Heart left ventricle (tissue), 16 donors: ENCODE results near the gene ZNF521. TPM values are rescaled to one million over a fixed set of nuclear protein-coding genes. Genes with fewer than 3 reads are reported as not detected.

Source experiments
- ATAC-seq, 4 donors: fragments of 200-7000 bp; cut with Tn5 transposase; one replicate each; pipeline ENCODE4 v1.9.1; 2020 to 2022; ENCODE audit warnings: moderate library complexity in 4 of 4, mild to moderate bottlenecking in 3 of 4, moderate number of reproducible peaks in 1 of 4
- DNase-seq, 5 donors: peaks; one replicate each; pipeline ENCODE4 v3.0.0-alpha.2; 2020
- H3K27ac ChIP-seq, 12 donors: fragments of 200-600 bp; sonication (generic) in 4 of 12; one replicate each; pipeline versions ENCODE4 v1.5.0 to v1.8.0; 2016 to 2022; ENCODE audit warnings: mild to moderate bottlenecking in 2 of 12
- H3K27me3 ChIP-seq, 9 donors: fragments of 200-600 bp; sonication (generic) in 2 of 9; one replicate each; pipeline versions ENCODE4 v1.5.1 to v1.8.0; 2016 to 2022; ENCODE audit warnings: mild to moderate bottlenecking in 3 of 9
- H3K36me3 ChIP-seq, 9 donors: fragments of 200-600 bp; sonication (generic) in 2 of 9; one replicate each; pipeline versions ENCODE4 v1.5.0 to v1.8.0; 2018 to 2022; ENCODE audit warnings: mild to moderate bottlenecking in 2 of 9
- H3K4me1 ChIP-seq, 12 donors: fragments of 200-600 bp; sonication (generic) in 4 of 12; one replicate each; pipeline versions ENCODE4 v1.5.0 to v1.8.0; 2016 to 2022; ENCODE audit warnings: mild to moderate bottlenecking in 3 of 12
- H3K4me3 ChIP-seq, 12 donors: fragments of 200-600 bp; sonication (generic) in 4 of 12; one replicate each; pipeline versions ENCODE4 v1.5.0 to v1.8.0; 2017 to 2022; ENCODE audit warnings: mild to moderate bottlenecking in 9 of 12, moderate library complexity in 4 of 12
- H3K9me3 ChIP-seq, 12 donors: fragments of 200-600 bp; sonication (generic) in 4 of 12; one replicate each; pipeline versions ENCODE4 v1.5.0 to v1.8.0; 2016 to 2022; ENCODE audit warnings: mild to moderate bottlenecking in 1 of 12
- POLR2A ChIP-seq, 2 donors: fragments of 450-650 bp; IDR thresholded peaks; one replicate each; pipeline ENCODE4 v1.6.1; 2017; ENCODE audit warnings: antibody characterized with exemption in 2 of 2, mild to moderate bottlenecking in 2 of 2, moderate library complexity in 2 of 2
- WGBS, 4 donors: extraction: QIAGEN DNeasy Blood & Tissue Kit in 2 of 4; methylation state at CpG; one replicate each; pipeline versions ENCODE4 v1.1.5 to v1.1.7; 2013 to 2018; 5-methylcytosine and 5-hydroxymethylcytosine counted together
- intact Hi-C, 10 donors: fragments of 100-400 bp; cut with DNase I; formaldehyde crosslinking; loops; one replicate each; pipeline versions ENCODE4 v1.11.1 to v1.14.2; 2022
- polyA plus RNA-seq, 2 donors: library from polyadenylated mRNA; stranded (reverse); fragments of 200-250 nt; gene quantifications; one replicate each; pipeline ENCODE4 v1.2.3, GENCODE V29; 2013
- total RNA-seq, 9 donors: library from RNA; depleted of rRNA in 2 of 9; stranded (reverse); fragments of >200 nt in 2 of 9; fragmentation: NEBNext Ultra II Directional in 3 of 9; extraction: Animal tissue kit (Norgen Biotek cat#: 25700) in 3 of 9; gene quantifications; one replicate each; pipeline versions ENCODE4 v1.1.0 to v1.2.4, GENCODE V29; 2016 to 2023
- TF ChIP-seq, protein P1 (sequence below), 12 donors: fragments of 200-600 bp; sonication (generic) in 4 of 12; IDR thresholded peaks; one replicate each; pipeline versions ENCODE4 v1.5.0 to v1.8.0; 2018 to 2022; ENCODE audit warnings: antibody characterized with exemption in 12 of 12, mild to moderate bottlenecking in 5 of 12
- donor health status: ischemic (EF 13 %, LVEDD 7.1; RV severe dilation, severe dysfunction).
- donor health status: healthy with polysubstance abuse.
- donor health status: DM: no; HTN: yes; CAD: no.
- donor health status: DM: no; HTN: no; CAD: no.
- donor health status: ischemic (EF 25% LVEDD 6.9; RV normal size, moderate dysfunction).
- donor health status: ischemic (EF 25% LVEDD 5.7; RV mildly dilated, moderate dysfunction).
- donor health status: healthy.
- donor health status: DM: yes; HTN: yes; CAD: no.
- donor health status: ischemic (EF 35%, LVEDD 5.7; RV mildly dilated, moderate dysfunction).
- donor health status: nonischemic (EF 11% LVEDD 7.7; RV severe dilation, severe dysfunction).
- donor health status: DM: yes; HTN: yes; CAD: no.
- donor health status: PGD.
- donor health status: ischemic (EF 29% LVEDD 5.4; RV normal size, mild dysfunction).
- donor health status: nonischemic (EF 23%, LVEDD 6.1; RV moderate dilation, normal function).

The ZNF521 gene
- total and polyA plus RNA-seq, 11 donors, result 1.5 to 24.4 (median 14.9) TPM

DNA sequence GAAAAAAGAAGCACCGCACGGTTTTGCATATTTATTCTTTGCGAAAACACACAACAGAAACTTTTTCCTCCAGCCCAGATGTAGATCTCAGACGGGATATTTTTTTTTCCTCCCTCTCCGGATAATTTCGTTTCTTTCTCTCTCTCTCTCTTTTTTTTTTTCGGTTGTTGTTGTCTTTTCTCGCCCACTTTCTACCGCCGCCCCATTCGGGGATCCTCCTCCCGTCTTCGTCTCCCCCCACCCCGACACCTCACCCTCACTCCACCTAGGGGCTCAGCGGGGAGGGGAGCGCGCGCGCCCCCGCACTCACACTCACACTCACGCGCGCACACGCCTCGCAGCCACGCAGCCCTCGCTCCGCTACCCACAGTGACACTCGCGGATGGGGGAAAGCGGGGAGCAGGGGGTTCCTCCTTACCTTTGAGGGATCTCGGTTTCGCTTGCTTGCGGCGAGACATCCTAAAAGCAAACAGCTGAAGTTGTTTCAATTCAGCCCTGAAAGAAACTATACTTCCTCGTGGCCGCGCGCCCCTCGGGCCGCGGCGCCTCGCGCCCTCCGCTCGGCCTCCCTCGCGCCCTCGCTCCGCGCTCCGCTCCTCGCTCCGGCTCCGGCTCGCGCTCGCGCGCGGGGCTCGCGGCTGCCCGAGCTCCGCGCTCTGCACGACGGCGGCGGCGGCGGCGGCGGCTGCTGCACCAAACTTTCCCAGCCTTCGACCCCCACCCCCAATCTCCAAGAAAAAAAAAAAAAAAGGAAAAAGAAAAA lies 1.3 kb downstream of the ZNF521 start:
- Histone ChIP-seq H3K4me1 (peaks cover 0 to 34% (median 14%) of the 10 kb centered on the region in 12 donors), H3K9me3 (no peaks in the 10 kb centered on the region), H3K36me3 (no peaks in the 10 kb centered on the region), H3K4me3 (peak overlapping the region; percentile 52 to 89 (median 78)), H3K27ac (peak overlapping the region; percentile 80 to 95 (median 91)), H3K27me3 (peaks cover 0 to 33% (median 0%) of the 10 kb centered on the region in 9 donors)
- WGBS, 4 donors, result 1% methylated on average over 76 of the region's 76 CpGs
- DNase-seq (peak; percentile 59 to 80 (median 71)), ATAC-seq (peak; percentile 30 to 66 (median 64))
- intact Hi-C loops, result loop anchor here in 8 of 10 donors (2.0 to 10.0 kb wide), 16 partner anchors 63 to 953 kb away; partner anchors contain the start of gene OSBPL1A (in 1 of the 8)
- TF ChIP-seq POLR2A (IDR thresholded peaks at IDR 0.05), result no peak
- TF ChIP-seq, protein P1, sequence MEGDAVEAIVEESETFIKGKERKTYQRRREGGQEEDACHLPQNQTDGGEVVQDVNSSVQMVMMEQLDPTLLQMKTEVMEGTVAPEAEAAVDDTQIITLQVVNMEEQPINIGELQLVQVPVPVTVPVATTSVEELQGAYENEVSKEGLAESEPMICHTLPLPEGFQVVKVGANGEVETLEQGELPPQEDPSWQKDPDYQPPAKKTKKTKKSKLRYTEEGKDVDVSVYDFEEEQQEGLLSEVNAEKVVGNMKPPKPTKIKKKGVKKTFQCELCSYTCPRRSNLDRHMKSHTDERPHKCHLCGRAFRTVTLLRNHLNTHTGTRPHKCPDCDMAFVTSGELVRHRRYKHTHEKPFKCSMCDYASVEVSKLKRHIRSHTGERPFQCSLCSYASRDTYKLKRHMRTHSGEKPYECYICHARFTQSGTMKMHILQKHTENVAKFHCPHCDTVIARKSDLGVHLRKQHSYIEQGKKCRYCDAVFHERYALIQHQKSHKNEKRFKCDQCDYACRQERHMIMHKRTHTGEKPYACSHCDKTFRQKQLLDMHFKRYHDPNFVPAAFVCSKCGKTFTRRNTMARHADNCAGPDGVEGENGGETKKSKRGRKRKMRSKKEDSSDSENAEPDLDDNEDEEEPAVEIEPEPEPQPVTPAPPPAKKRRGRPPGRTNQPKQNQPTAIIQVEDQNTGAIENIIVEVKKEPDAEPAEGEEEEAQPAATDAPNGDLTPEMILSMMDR (IDR thresholded peaks at IDR 0.05), result no peak

DNA sequence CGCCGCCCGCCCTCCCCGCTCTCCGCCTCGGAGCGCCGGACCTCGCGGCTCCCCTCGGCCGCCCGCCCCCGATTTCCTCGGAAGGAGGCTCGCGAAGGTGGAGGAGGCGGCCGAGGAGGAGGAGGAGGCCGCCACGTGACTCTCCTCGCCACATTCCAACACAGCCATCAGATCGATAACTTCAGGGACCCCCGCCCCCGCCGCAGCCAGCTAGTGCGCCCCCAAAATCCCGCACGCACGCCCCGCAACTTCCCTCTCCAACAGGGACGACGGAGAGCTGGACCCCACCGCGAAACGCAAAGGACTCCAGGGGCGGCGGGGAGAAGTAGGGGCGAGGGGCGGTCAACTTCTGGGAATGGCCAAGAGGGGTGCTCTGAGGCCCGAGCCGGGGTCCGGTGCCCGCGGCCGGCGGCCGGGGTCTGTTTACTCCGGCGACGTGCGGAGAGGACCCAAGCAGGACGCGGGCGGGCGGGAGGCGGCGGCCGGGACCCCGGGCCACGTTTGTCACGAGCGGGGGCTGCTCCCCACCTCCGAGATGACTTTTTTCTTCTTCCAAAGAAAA lies 2.0 kb downstream of the ZNF521 start:
- Histone ChIP-seq H3K4me1 (peaks cover 0 to 39% (median 17%) of the 10 kb centered on the region in 12 donors), H3K36me3 (no peaks in the 10 kb centered on the region), H3K27me3 (peaks cover 0 to 33% (median 0%) of the 10 kb centered on the region in 9 donors), H3K4me3 (peak overlapping the region; percentile 52 to 89 (median 78)), H3K27ac (peak overlapping the region; percentile 80 to 95 (median 91)), H3K9me3 (no peaks in the 10 kb centered on the region)
- DNase-seq (peak in 4 of 5 donors; percentile 27 to 71 (median 48)), ATAC-seq (peak in 1 of 4 donors; percentile 6)
- TF ChIP-seq, protein P1 (IDR thresholded peaks at IDR 0.05), result no peak
- intact Hi-C loops, result loop anchor here in 9 of 10 donors (2.0 to 10.0 kb wide), 22 partner anchors 63 to 953 kb away; partner anchors contain the start of gene OSBPL1A (in 1 of the 9)
- WGBS, 4 donors, result 0 to 1% (median 1%) methylated on average over 32 to 64 of the region's 64 CpGs

DNA sequence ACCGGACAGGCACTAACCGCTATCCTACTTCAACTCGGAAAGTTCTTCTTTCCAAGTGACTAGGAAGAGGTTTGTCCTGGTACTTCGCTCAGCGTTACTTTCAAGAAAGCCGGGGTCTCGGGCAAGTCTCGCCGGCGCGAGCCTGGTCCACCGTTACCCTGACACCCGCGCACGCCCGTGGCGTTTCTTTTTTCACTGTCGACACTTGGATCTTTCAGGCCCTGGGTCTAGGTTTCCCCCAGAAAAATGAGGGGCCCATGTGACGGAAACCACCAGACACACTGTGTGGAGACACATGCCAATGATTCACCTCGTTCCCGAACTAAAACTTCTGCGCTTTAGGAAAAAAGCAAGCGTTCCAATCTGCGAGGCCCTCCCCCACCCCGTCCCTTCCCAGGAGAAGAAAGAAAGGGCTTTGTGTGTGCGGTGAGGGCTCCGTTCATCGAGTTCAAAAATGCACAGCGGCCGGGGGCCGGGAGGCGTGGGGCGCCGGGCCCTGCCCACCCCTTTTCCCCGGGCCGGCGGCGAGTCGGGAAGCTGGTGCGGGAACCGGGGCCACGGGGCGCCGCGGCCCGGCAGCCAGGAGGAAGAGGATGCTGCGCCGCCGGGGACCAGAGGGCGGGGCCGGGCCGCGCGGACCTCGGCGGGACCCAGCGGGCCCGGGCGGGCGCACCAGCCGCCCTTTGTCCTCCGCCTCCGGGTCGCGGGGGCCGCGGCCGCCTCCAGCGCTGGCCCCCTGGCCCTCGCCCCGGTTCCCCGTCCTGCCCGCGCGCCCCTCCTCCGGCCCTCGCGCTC lies 2.6 kb downstream of the ZNF521 start:
- WGBS, 4 donors, result 1 to 9% (median 1%) methylated on average over 26 to 78 of the region's 78 CpGs
- peak; percentile 53 to 77 (median 60) for DNase-seq
- TF ChIP-seq, protein P1 (IDR thresholded peaks at IDR 0.05), result no peak
- TF ChIP-seq POLR2A (IDR thresholded peaks at IDR 0.05), result no peak
- peak in 3 of 4 donors; percentile 41 to 56 (median 44) for ATAC-seq
- peaks cover 0 to 46% (median 20%) of the 10 kb centered on the region in 12 donors for H3K4me1 ChIP-seq
- no peaks in the 10 kb centered on the region for H3K9me3 ChIP-seq
- H3K27ac ChIP-seq, result peak overlapping the region; percentile 80 to 95 (median 91)
- peak overlapping the region; percentile 52 to 89 (median 78) for H3K4me3 ChIP-seq
- peaks cover 0 to 33% (median 0%) of the 10 kb centered on the region in 9 donors for H3K27me3 ChIP-seq
- no peaks in the 10 kb centered on the region for H3K36me3 ChIP-seq
- intact Hi-C loops, result loop anchor here in 7 of 10 donors (5.0 to 10.0 kb wide), 11 partner anchors 62 to 472 kb away; no protein-coding TSS in a partner anchor
